Activated T-helper 1 cell treated with anti-CD3 and anti-CD28 coated beads, Interleukin-2, amount 50 U/mL, for 16 hours (primary cell): Measurements from ENCODE around the gene ZNF462.
"Not testable (repeated sequence)": the region's sequence is repeated elsewhere in the genome, so short reads cannot be mapped to it uniquely, and the experiment has no call there.

Source experiments
- DNase-seq, 2 donors: peaks; one replicate each; pipeline ENCODE4 v3.0.0-alpha.2; 2020; ENCODE audit warnings: low read depth in 1 of 2, low spot score in 1 of 2

ZNF462 gene

GRCh38 chr9:106962122-106962521 lies 99.2 kb downstream of the ZNF462 start:
- no peak for DNase-seq

- DNase-seq = no peak
Observed at GRCh38 chr9:106962615-106963363, 99.8 kb downstream of the ZNF462 start.

GRCh38 chr9:106963684-106964083 lies 100.7 kb downstream of the ZNF462 start:
- DNase-seq = no peak

- DNase-seq = no peak
Observed at GRCh38 chr9:106964329-106964728, 101.4 kb downstream of the ZNF462 start.

GRCh38 chr9:106964822-106965525 lies 102.0 kb downstream of the ZNF462 start:
- DNase-seq = no peak

- DNase-seq = no peak
Observed at GRCh38 chr9:106966481-106966880, 103.5 kb downstream of the ZNF462 start.

- DNase-seq = no peak
Observed at GRCh38 chr9:106969696-106970095, 106.7 kb downstream of the ZNF462 start.

GRCh38 chr9:106970219-106970975 lies 107.4 kb downstream of the ZNF462 start:
- no peak for DNase-seq

- no peak for DNase-seq
Observed at GRCh38 chr9:106970976-106971457, 108.1 kb downstream of the ZNF462 start.

GRCh38 chr9:106972082-106972481 lies 109.1 kb downstream of the ZNF462 start:
- DNase-seq = no peak

- DNase-seq = no peak
Observed at GRCh38 chr9:106974341-106974740, 111.4 kb downstream of the ZNF462 start.

- no peak for DNase-seq
Observed at GRCh38 chr9:106976772-106977171, 113.8 kb downstream of the ZNF462 start.

GRCh38 chr9:106980551-106981101 lies 117.7 kb downstream of the ZNF462 start:
- DNase-seq = no peak

- no peak for DNase-seq
Observed at GRCh38 chr9:106981396-106982287, 118.7 kb downstream of the ZNF462 start.

- DNase-seq = no peak
Observed at GRCh38 chr9:106982636-106983035, 119.7 kb downstream of the ZNF462 start.

- no peak for DNase-seq
Observed at GRCh38 chr9:106983346-106983745, 120.4 kb downstream of the ZNF462 start.

- not testable (repeated sequence) for DNase-seq
Observed at GRCh38 chr9:106989904-106990303, 126.9 kb downstream of the ZNF462 start.

GRCh38 chr9:106992186-106992585 lies 129.2 kb downstream of the ZNF462 start:
- DNase-seq = no peak

GRCh38 chr9:106993603-106994002 lies 130.6 kb downstream of the ZNF462 start:
- DNase-seq = no peak

- DNase-seq = no peak
Observed at GRCh38 chr9:106994463-106994862, 131.5 kb downstream of the ZNF462 start.
